Tibial nerve (tissue), 4 donors: ENCODE data around the gene MPP7. TPM values are rescaled to one million over a fixed set of nuclear protein-coding genes. Genes with fewer than 3 reads are reported as not detected.

ENCODE experiments used
- DNase-seq, 2 donors: peaks; one replicate each; pipeline ENCODE4 v3.0.0-alpha.2; 2019; ENCODE audit warnings: low spot score in 2 of 2
- H3K27ac ChIP-seq, 4 donors: fragments of 200-600 bp; sonication (generic) in 3 of 4; one replicate each; pipeline ENCODE4 v1.5.1; 2017 to 2019; ENCODE audit warnings: mild to moderate bottlenecking in 1 of 4
- H3K27me3 ChIP-seq, 2 donors: fragments of 200-600 bp; sonication (generic) in 1 of 2; one replicate each; pipeline versions ENCODE4 v1.5.1 to v1.6.0; 2017 to 2019
- H3K36me3 ChIP-seq, 3 donors: fragments of 200-600 bp; sonication (generic); one replicate each; pipeline ENCODE4 v1.5.1; 2018 to 2019
- H3K4me1 ChIP-seq, 4 donors: fragments of 200-600 bp; sonication (generic) in 3 of 4; one replicate each; pipeline ENCODE4 v1.5.1; 2017 to 2019
- H3K4me3 ChIP-seq, 4 donors: fragments of 200-600 bp; sonication (generic) in 3 of 4; one replicate each; pipeline ENCODE4 v1.5.1; 2017 to 2019; ENCODE audit warnings: mild to moderate bottlenecking in 1 of 4, moderate library complexity in 1 of 4
- H3K9me3 ChIP-seq, 4 donors: fragments of 200-600 bp; sonication (generic) in 3 of 4; one replicate each; pipeline ENCODE4 v1.5.1; 2017 to 2019
- EP300 ChIP-seq, 2 donors: sonication (generic); formaldehyde crosslinking; IDR thresholded peaks; one replicate each; pipeline ENCODE4 v1.6.1; 2017; ENCODE audit warnings: antibody characterized with exemption in 2 of 2, mild to moderate bottlenecking in 1 of 2
- POLR2A ChIP-seq, 2 donors: fragments of 450-650 bp; IDR thresholded peaks; one replicate each; pipeline ENCODE4 v1.6.1; 2017; ENCODE audit warnings: antibody characterized with exemption in 2 of 2, mild to moderate bottlenecking in 2 of 2, moderate library complexity in 2 of 2
- WGBS, 2 donors: methylation state at CpG; one replicate each; pipeline ENCODE4 v1.1.5; 2018; 5-methylcytosine and 5-hydroxymethylcytosine counted together
- total RNA-seq, 4 donors: library from RNA; depleted of rRNA; stranded (reverse); fragments of >200 nt; gene quantifications; one replicate each; pipeline ENCODE4 v1.1.0, GENCODE V29; 2016
- TF ChIP-seq, protein P1 (sequence below), 5 experiments: fragments of 200-600 bp in 3 of 5; fragments of 450-650 bp in 2 of 5; sonication (generic) in 3 of 5; IDR thresholded peaks; one replicate each; pipeline ENCODE4 v1.5.1; 2016 to 2019; ENCODE audit warnings: antibody characterized with exemption in 5 of 5, mild to moderate bottlenecking in 3 of 5, moderate library complexity in 2 of 5

MPP7 gene
- total RNA-seq, 4 donors from 2014 or later: 1.5 to 8.4 (median 4.3) TPM

DNA sequence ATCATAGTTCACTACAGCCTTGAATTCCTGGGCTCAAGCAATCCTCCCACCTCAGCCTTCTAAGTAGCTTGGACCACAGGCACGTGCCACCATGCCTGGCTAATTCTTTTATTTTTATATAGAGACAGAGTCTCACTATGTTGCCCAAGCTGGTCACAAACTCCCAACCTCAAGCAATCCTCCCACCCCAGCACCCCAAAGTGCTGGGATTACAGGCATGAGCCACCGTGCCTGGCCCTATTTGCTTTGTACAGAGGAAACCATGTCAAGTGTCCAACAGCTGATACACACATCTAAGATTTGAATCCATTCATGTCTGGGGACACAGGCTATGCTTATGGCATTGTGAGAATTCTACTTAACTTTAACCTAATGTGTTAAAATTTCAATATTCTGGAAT is 29.9 kb upstream of the MPP7 start:
- 73 to 77% methylated on average over 2 of the region's 2 CpGs for WGBS, 2 donors
- Histone ChIP-seq H3K4me3 (no peak overlapping the region), H3K27me3 (no peaks in the 10 kb centered on the region), H3K9me3 (no peaks in the 10 kb centered on the region), H3K36me3 (no peaks in the 10 kb centered on the region), H3K4me1 (peaks cover 0 to 9% (median 2%) of the 10 kb centered on the region in 4 donors), H3K27ac (peak overlapping the region in 1 of 4 donors; percentile 79)
- DNase-seq: no peak
- no peak for TF ChIP-seq POLR2A (IDR thresholded peaks at IDR 0.05)
- TF ChIP-seq, protein P1, sequence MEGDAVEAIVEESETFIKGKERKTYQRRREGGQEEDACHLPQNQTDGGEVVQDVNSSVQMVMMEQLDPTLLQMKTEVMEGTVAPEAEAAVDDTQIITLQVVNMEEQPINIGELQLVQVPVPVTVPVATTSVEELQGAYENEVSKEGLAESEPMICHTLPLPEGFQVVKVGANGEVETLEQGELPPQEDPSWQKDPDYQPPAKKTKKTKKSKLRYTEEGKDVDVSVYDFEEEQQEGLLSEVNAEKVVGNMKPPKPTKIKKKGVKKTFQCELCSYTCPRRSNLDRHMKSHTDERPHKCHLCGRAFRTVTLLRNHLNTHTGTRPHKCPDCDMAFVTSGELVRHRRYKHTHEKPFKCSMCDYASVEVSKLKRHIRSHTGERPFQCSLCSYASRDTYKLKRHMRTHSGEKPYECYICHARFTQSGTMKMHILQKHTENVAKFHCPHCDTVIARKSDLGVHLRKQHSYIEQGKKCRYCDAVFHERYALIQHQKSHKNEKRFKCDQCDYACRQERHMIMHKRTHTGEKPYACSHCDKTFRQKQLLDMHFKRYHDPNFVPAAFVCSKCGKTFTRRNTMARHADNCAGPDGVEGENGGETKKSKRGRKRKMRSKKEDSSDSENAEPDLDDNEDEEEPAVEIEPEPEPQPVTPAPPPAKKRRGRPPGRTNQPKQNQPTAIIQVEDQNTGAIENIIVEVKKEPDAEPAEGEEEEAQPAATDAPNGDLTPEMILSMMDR (IDR thresholded peaks at IDR 0.05): no peak
- TF ChIP-seq EP300 (IDR thresholded peaks at IDR 0.05): no peak

DNA sequence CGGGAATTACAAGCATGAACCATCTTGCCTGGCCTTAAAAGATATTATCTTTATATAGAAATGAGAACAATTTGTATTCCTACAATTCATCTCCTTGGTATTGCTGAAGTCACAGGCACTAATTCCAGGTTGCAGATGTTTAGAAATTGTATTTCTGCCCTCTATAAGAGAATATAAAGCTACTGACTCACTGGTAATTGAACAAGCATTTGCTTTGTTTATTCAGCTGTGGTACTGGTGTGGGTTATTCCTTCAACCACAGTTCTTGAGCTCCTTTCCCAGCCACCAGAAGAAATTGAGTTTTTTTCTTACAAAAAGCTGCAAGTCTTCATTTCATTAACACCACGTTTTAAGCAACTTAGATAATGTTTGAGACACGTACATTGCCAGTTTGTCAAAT is 29.0 kb upstream of the MPP7 start:
- WGBS, 2 donors: 45 to 51% methylated on average over 3 of the region's 3 CpGs
- Histone ChIP-seq H3K27ac (no peak overlapping the region), H3K4me3 (no peak overlapping the region), H3K27me3 (no peaks in the 10 kb centered on the region), H3K4me1 (peaks cover 0 to 18% (median 4%) of the 10 kb centered on the region in 4 donors), H3K36me3 (no peaks in the 10 kb centered on the region), H3K9me3 (no peaks in the 10 kb centered on the region)
- no peak for DNase-seq
- TF ChIP-seq EP300 (IDR thresholded peaks at IDR 0.05): no peak
- TF ChIP-seq POLR2A (IDR thresholded peaks at IDR 0.05): no peak
- TF ChIP-seq, protein P1 (IDR thresholded peaks at IDR 0.05): no peak

DNA sequence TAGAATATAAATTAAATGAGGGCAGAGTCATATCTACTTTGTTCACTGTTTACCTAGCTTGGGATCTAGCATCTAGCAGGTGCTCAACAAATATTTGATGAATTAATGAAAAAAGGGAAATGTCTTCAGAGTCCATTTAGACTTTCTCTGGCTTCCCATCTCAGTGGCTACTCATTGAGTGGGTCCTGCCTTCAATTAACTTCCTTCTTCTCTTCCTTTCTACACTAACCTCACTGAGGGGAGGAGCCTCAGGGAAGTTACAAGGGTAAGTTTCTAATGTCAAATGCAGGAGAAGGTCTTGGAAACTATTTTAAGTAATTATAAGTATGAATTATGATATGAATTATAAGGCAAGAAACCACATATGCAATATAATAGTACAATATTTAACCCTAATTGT is 28.2 kb upstream of the MPP7 start:
- Histone ChIP-seq H3K4me3 (no peak overlapping the region), H3K27ac (no peak overlapping the region), H3K4me1 (peaks cover 0 to 26% (median 5%) of the 10 kb centered on the region in 4 donors), H3K9me3 (no peaks in the 10 kb centered on the region), H3K27me3 (no peaks in the 10 kb centered on the region), H3K36me3 (no peaks in the 10 kb centered on the region)
- TF ChIP-seq, protein P1 (IDR thresholded peaks at IDR 0.05): no peak
- TF ChIP-seq EP300 (IDR thresholded peaks at IDR 0.05): no peak
- TF ChIP-seq POLR2A (IDR thresholded peaks at IDR 0.05): no peak
- no peak for DNase-seq

DNA sequence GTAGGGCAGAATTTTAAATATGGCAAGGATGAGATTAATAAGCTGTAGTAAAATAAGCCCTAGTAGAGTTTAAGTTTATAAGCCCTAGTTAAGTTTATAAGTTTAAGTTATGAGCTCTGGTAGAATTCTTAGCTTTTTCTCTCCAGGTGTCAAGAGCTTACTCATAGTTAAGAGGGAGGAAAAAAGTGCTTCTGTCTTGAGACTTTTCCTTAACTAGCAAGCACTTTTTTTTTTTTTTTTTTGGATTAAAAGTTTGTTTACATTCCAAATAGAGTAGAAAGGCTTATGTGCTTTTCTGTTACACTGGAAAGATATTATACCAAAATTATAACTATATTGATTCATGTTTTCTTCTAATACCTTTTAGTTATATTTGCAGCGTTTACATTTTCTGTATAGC is 25.5 kb upstream of the MPP7 start:
- Histone ChIP-seq H3K9me3 (no peaks in the 10 kb centered on the region), H3K36me3 (no peaks in the 10 kb centered on the region), H3K4me3 (no peak overlapping the region), H3K27me3 (no peaks in the 10 kb centered on the region), H3K27ac (peak overlapping the region in 2 of 4 donors; percentile 63 to 73), H3K4me1 (peaks cover 0 to 28% (median 5%) of the 10 kb centered on the region in 4 donors)
- 65 to 82% methylated on average over 1 of the region's 1 CpG for WGBS, 2 donors
- DNase-seq: no peak
- TF ChIP-seq, protein P1 (IDR thresholded peaks at IDR 0.05): no peak
- no peak for TF ChIP-seq EP300 (IDR thresholded peaks at IDR 0.05)
- no peak for TF ChIP-seq POLR2A (IDR thresholded peaks at IDR 0.05)

DNA sequence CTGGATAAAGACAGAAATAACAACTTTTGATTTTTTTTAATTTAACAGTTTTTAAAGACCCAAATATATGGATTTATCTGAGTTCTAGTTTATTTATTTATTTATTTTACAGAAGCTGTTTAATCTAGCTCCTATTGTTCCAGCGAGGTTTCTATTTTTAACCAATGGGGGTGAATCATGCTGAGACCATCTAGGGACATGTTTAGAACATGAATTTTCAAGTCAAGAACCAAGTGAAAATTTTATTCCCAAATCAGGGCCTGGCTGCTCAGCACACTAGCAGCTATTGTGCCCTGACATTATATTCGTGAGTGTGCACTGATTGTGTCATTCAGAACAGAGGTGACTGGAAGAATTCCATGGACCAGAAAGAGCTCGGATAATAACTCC is 24.6 kb upstream of the MPP7 start:
- Histone ChIP-seq H3K4me1 (peaks cover 0 to 28% (median 5%) of the 10 kb centered on the region in 4 donors), H3K4me3 (no peak overlapping the region), H3K9me3 (no peaks in the 10 kb centered on the region), H3K27me3 (no peaks in the 10 kb centered on the region), H3K36me3 (no peaks in the 10 kb centered on the region), H3K27ac (peak overlapping the region in 3 of 4 donors; percentile 34 to 73 (median 63))
- TF ChIP-seq POLR2A (IDR thresholded peaks at IDR 0.05) (no peak), EP300 (IDR thresholded peaks at IDR 0.05) (peak in 1 of 2 donors; percentile 15)
- 26 to 35% methylated on average over 3 of the region's 3 CpGs for WGBS, 2 donors
- DNase-seq: no peak
